SU-DHL-6 (cell line): Measurements from ENCODE around the gene CA7.

Source experiments
- H2AFZ ChIP-seq: fragments of 200-600 bp; sonication (generic); 2 replicates; pipeline ENCODE4 v1.6.1; 2014; ENCODE audit warnings: low read depth, mild to moderate bottlenecking, moderate library complexity, mixed read lengths, antibody characterized with exemption, low read length; ENCODE audit not compliant: severe bottlenecking
- H3F3A ChIP-seq: fragments of 200-600 bp; shearing (Covaris generic); 2 replicates; pipeline ENCODE4 v1.6.0; 2016; ENCODE audit warnings: antibody characterized with exemption, mild to moderate bottlenecking; ENCODE audit not compliant: insufficient read depth
- H3K27ac ChIP-seq: fragments of 200-600 bp; sonication (generic); 2 replicates; pipeline ENCODE4 v1.5.1; 2016; ENCODE audit warnings: low read depth, mild to moderate bottlenecking, low read length, moderate library complexity, mixed read lengths
- H3K27me3 ChIP-seq: fragments of 200-600 bp; sonication (generic), shearing (Covaris generic); 2 replicates; pipeline ENCODE4 v1.6.0; 2014; ENCODE audit warnings: mild to moderate bottlenecking, low read length
- H3K36me3 ChIP-seq: fragments of 200-600 bp; sonication (generic); 2 replicates; pipeline ENCODE4 v1.6.1; 2014; ENCODE audit warnings: mild to moderate bottlenecking, low read length, mixed read lengths
- H3K4me2 ChIP-seq: fragments of 300-600, 200-600 bp; shearing (Covaris generic), sonication (generic); 2 replicates; pipeline ENCODE4 v1.6.0; 2014; ENCODE audit warnings: low read length, low read depth, mild to moderate bottlenecking; ENCODE audit not compliant: poor library complexity, severe bottlenecking
- H3K4me3 ChIP-seq: fragments of 200-600 bp; sonication (generic); 2 replicates; pipeline ENCODE4 v1.5.1; 2014; ENCODE audit warnings: antibody characterized with exemption, low read length, mild to moderate bottlenecking, mixed read lengths; ENCODE audit not compliant: insufficient read depth, poor library complexity, severe bottlenecking
- H3K79me2 ChIP-seq: fragments of 200-600 bp; sonication (generic); 2 replicates; pipeline ENCODE4 v1.6.1; 2014; ENCODE audit warnings: mild to moderate bottlenecking, low read length, moderate library complexity; ENCODE audit not compliant: insufficient read depth
- H3K9ac ChIP-seq: fragments of 200-600 bp; sonication (generic); 2 replicates; pipeline ENCODE4 v1.7.0; 2014; ENCODE audit warnings: mild to moderate bottlenecking, low read length
- H3K9me2 ChIP-seq: fragments of 200-600 bp; sonication (generic); replicated peaks from 2 replicates; pipeline ENCODE4 v1.6.1; 2014; ENCODE audit warnings: low read length; ENCODE audit not compliant: insufficient read depth
- H3K9me3 ChIP-seq: fragments of 200-600 bp; sonication (generic); 2 replicates; pipeline ENCODE4 v1.6.1; 2014; ENCODE audit warnings: low read length, mixed read lengths; ENCODE audit not compliant: insufficient read depth
- H4K20me1 ChIP-seq: fragments of 200-600 bp; sonication (generic); 2 replicates; pipeline ENCODE4 v1.6.1; 2014; ENCODE audit warnings: low read depth, mild to moderate bottlenecking, antibody characterized with exemption, low read length, moderate library complexity, mixed read lengths
- CTCF ChIP-seq: fragments of 200-600 bp; sonication (generic); IDR thresholded peaks from one replicate; pipeline ENCODE4 v1.5.1; 2017; ENCODE audit warnings: antibody characterized with exemption, mild to moderate bottlenecking, low read length, moderate library complexity; ENCODE audit not compliant: insufficient read depth, poor library complexity, severe bottlenecking
- EZH2phosphoT487 ChIP-seq: fragments of 200-600 bp; sonication (generic), shearing (Covaris generic); conservative IDR thresholded peaks from 2 replicates; pipeline ENCODE4 v1.6.1; 2018; ENCODE audit warnings: mild to moderate bottlenecking, antibody characterized with exemption, low read length, moderate library complexity, mixed read lengths

CA7 gene

GRCh38 chr16:66810391-66810790 lies 33.8 kb upstream of the CA7 start:
- H3F3A ChIP-seq = no peaks in the 10 kb centered on the region
- TF ChIP-seq EZH2phosphoT487 = no peak
- no peak overlapping the region for H2AFZ ChIP-seq
- no peaks in the 10 kb centered on the region for H3K9me2 ChIP-seq
- H3K9ac ChIP-seq = no peak overlapping the region
- no peak overlapping the region for H3K27ac ChIP-seq
- no peak overlapping the region for H3K4me3 ChIP-seq
- no peaks in the 10 kb centered on the region for H4K20me1 ChIP-seq
- H3K27me3 ChIP-seq = no peaks in the 10 kb centered on the region
- no peaks in the 10 kb centered on the region for H3K79me2 ChIP-seq
- no peaks in the 10 kb centered on the region for H3K9me3 ChIP-seq
- H3K36me3 ChIP-seq = peaks cover 13% of the 10 kb centered on the region
- H3K4me2 ChIP-seq = no peak overlapping the region

- no peaks in the 10 kb centered on the region for H3K79me2 ChIP-seq
- TF ChIP-seq CTCF = no peak
- TF ChIP-seq EZH2phosphoT487 = no peak
- H3K27ac ChIP-seq = no peak overlapping the region
- H3K27me3 ChIP-seq = no peaks in the 10 kb centered on the region
- no peak overlapping the region for H2AFZ ChIP-seq
- no peaks in the 10 kb centered on the region for H3K9me3 ChIP-seq
- H3K9ac ChIP-seq = no peak overlapping the region
- H3F3A ChIP-seq = no peaks in the 10 kb centered on the region
- no peak overlapping the region for H3K4me3 ChIP-seq
- H4K20me1 ChIP-seq = no peaks in the 10 kb centered on the region
- H3K9me2 ChIP-seq = no peaks in the 10 kb centered on the region
- peaks cover 9% of the 10 kb centered on the region for H3K36me3 ChIP-seq
- no peak overlapping the region for H3K4me2 ChIP-seq
These were observed 33.2 kb upstream of the CA7 start for GRCh38 chr16:66811043-66811442.

GRCh38 chr16:66814734-66815133 lies 29.5 kb upstream of the CA7 start:
- Histone ChIP-seq H3K36me3 (peaks cover 34% of the 10 kb centered on the region), H3K27ac (no peak overlapping the region), H3K27me3 (no peaks in the 10 kb centered on the region), H3K79me2 (no peaks in the 10 kb centered on the region), H3K4me2 (no peak overlapping the region), H3K4me3 (no peak overlapping the region), H2AFZ (no peak overlapping the region), H3F3A (no peaks in the 10 kb centered on the region), H4K20me1 (no peaks in the 10 kb centered on the region), H3K9me3 (no peaks in the 10 kb centered on the region), H3K9ac (no peak overlapping the region), H3K9me2 (no peaks in the 10 kb centered on the region)
- no peak for TF ChIP-seq CTCF
- no peak for TF ChIP-seq EZH2phosphoT487

GRCh38 chr16:66824006-66824405 lies 20.2 kb upstream of the CA7 start:
- H2AFZ ChIP-seq = no peak overlapping the region
- H3K79me2 ChIP-seq = peaks cover 8% of the 10 kb centered on the region
- H3F3A ChIP-seq = peaks cover 3% of the 10 kb centered on the region; the same call in 1 of the 2 replicates
- no peak overlapping the region for H3K4me3 ChIP-seq
- H3K4me2 ChIP-seq = no peak overlapping the region
- no peaks in the 10 kb centered on the region for H4K20me1 ChIP-seq
- H3K27me3 ChIP-seq = no peaks in the 10 kb centered on the region
- H3K9ac ChIP-seq = no peak overlapping the region
- TF ChIP-seq EZH2phosphoT487 = no peak
- no peak for TF ChIP-seq CTCF
- no peaks in the 10 kb centered on the region for H3K9me2 ChIP-seq
- H3K36me3 ChIP-seq = peaks cover 29% of the 10 kb centered on the region
- no peaks in the 10 kb centered on the region for H3K9me3 ChIP-seq
- H3K27ac ChIP-seq = no peak overlapping the region
